ENCODE measurements around the gene ZNF556.
A peak's percentile ranks its signal among the peaks of the same experiment; 100 is the strongest.

ZNF556 gene

DNA sequence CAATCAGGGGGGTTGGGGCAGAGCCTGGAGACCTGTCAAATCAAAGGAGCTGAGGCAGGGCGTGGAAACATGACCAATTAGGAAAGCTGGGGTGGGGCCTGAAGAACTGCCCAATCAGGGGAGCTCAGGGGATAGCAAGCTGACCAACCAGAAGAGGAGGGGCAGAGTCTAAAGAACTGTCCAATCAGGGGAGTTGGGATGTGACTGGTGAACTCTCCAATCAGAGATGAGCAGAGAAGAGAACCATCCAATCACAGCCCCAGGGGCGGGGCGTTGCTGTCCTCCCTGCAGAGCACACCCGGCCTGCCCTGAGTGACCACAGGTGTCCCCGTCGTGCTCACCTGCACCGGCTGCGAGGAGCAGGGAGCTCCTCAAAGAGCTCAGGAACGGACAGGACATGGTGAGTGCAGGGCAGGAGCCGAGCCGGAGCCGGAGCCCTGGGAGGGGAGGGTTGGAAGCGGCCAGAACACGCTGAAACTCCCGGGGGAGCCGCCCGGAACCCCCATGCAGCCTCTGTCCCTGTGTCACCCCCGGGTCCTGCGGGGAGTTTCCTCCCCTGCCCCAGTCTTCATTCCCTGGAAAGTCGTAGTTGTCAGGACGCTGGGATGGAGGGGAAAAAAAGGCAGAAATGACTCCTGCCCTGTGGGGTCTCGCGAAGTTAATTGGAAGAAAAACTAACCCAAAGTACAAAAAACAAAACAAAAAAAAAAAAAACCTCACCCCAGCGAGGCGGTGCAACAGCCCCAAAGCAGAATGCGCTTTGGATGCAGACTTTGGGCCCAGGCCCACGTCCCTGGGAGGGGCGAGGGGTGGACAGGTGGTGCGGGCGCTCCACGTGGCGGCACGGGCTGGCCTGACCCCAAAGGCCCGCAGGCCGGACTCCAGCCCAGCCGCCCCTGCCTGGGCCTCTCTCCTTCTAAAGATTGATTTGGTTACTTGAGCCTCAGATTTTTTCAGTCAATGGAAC lies at the start of gene ZNF556:
Gene ZNF556 (plus strand): TSS at position 311 of the 967 bp plus-strand sequence. CDS start 87 bp downstream, at position 398.
- no peak for FAIRE-seq

GRCh38 chr19:2819540-2820111 lies 47.5 kb upstream of the ZNF556 start, which contains the start of gene ZNF554:
ZNF554 (plus strand) TSS chr19:2819868; CDS start chr19:2820072, 204 bp downstream.
- FAIRE-seq = no peak

GRCh38 chr19:2820112-2820702 lies 46.9 kb upstream of the ZNF556 start:
- no peak for FAIRE-seq

DNA sequence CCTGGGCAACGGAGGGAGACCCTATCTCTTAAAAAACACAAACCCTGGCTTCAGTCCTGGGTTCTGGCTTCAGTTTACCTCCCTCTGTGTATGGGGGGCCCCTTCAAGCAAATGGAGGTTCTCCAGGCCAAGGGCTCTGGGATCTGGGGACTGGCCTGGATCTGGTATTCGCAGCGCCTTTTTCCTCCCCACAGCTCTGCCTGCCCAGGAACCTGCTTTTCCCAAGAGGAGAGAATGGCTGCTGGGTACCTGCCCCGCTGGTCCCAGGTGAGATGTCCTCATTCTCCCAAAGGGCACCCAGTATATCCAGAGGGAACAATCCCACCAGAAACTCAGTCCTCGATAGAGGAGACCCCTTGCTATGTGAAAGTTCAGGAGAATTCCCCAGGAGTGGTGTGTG lies 44.3 kb upstream of the ZNF556 start:
- FAIRE-seq = no peak

GRCh38 chr19:2823646-2824045 lies 43.5 kb upstream of the ZNF556 start:
- FAIRE-seq = no peak

GRCh38 chr19:2824129-2824528 lies 43.0 kb upstream of the ZNF556 start:
- no peak for FAIRE-seq

GRCh38 chr19:2827022-2827421 lies 40.1 kb upstream of the ZNF556 start:
- no peak for FAIRE-seq

GRCh38 chr19:2827840-2828489 lies 39.2 kb upstream of the ZNF556 start:
- no peak for FAIRE-seq

DNA sequence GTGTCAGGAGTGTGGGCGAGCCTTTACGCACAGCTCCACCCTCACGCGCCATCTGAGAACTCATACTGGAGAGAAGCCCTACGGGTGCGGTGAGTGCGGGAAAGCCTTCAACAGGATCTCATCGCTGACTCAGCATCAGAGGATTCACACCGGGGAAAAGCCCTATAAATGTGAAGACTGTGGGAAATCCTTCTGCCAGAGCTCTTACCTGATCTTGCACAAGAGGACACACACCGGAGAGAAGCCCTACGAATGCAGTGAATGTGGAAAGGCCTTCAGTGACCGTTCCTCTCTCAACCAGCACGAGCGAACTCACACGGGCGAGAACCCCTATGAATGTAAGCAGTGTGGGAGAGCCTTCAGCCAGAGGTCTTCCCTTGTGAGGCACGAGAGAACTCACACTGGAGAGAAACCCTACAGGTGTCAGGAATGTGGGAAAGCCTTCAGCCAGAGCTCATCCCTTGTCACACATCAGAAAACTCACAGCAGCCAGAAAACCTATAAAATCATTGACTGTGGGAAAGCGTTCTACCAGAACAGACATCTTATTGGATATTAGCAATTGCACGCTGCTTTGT lies 32.8 kb upstream of the ZNF556 start:
- no peak for FAIRE-seq

DNA sequence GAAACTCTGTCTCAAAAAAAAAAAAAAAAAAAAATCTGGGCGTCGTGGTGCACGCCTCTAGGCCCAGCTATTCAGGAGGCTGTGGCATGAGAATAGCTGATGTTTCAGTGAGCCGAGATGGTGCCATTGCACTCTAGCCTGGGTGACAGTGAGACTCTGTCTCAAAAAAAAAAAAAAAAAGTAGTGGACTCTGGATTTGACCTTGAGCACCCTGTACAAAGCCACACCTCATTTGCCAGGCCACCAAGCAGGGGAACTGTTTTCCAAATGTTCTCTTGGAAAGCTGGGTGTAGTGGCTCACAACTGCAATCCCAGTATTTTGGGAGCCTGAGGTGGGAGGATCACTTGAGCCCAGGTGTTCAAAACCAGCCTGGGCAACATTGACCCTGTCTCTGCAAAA lies 29.7 kb upstream of the ZNF556 start:
- no peak for FAIRE-seq

GRCh38 chr19:2840794-2841791 lies 26.0 kb upstream of the ZNF556 start, which contains the start of gene ZNF555:
ZNF555 (plus strand) TSS chr19:2841475; CDS start chr19:2841573, 98 bp downstream.
- FAIRE-seq = peak; percentile 97

GRCh38 chr19:2841855-2842574 lies 25.1 kb upstream of the ZNF556 start:
- FAIRE-seq = no peak

DNA sequence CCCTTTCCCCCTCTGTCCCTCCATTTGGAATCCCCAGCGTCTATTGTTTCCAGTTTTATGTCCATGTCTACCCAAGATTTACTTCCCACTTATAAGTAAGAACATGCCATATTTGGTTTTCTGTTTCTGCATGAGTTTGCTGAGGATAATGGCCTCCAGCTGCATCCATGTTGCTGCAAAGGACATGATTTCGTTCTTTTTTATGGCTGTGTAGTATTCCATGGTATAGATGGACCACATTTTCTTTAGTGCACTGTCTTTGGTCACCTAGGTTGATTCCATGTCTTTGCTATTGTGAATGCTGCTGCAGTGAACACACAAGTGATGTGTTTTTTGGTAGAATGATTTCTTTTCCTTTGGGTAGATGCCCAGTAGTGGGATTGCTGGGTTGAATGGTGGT lies 22.0 kb upstream of the ZNF556 start:
- FAIRE-seq = no peak

- no peak for FAIRE-seq
Observed at GRCh38 chr19:2846180-2846894, 20.8 kb upstream of the ZNF556 start.

GRCh38 chr19:2847507-2847906 lies 19.6 kb upstream of the ZNF556 start:
- FAIRE-seq = no peak

- FAIRE-seq = no peak
Observed at GRCh38 chr19:2848616-2849015, 18.5 kb upstream of the ZNF556 start.

GRCh38 chr19:2850256-2850925 lies 16.7 kb upstream of the ZNF556 start:
- FAIRE-seq = no peak

DNA sequence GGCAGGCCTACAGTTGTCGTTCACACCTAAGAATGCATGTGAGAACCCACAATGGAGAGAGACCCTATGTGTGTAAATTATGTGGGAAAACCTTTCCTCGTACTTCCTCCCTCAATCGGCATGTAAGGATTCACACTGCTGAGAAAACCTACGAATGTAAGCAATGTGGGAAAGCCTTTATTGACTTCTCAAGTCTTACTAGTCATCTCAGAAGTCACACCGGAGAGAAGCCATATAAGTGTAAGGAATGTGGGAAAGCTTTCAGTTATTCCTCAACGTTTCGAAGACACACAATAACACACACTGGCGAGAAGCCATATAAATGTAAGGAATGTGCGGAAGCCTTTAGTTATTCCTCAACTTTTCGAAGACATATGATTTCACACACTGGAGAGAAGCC lies 14.5 kb upstream of the ZNF556 start:
- FAIRE-seq = no peak

DNA sequence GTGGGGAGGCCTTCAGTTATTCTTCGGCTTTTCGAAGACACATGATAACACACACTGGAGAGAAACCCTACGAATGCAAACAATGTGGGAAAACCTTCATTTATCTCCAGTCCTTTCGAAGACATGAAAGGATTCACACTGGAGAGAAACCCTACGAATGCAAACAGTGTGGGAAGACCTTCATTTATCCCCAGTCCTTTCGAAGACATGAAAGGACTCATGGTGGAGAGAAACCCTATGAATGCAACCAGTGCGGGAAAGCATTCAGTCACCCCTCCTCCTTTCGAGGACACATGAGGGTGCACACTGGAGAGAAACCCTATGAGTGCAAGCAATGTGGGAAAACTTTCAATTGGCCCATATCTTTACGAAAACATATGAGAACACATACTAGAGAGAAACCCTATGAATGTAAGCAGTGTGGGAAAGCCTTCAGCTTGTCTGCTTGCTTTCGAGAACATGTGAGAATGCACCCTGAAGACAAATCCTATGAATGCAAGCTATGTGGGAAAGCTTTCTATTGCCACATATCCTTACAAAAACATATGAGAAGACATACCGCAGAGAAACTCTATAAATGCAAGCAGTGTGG lies 14.0 kb upstream of the ZNF556 start:
- no peak for FAIRE-seq

Measured in A204.1 (cell line).